Tibial nerve (tissue), 3 donors: ENCODE data around the gene ZBTB7C.

Experiments used
- POLR2A ChIP-seq, 2 donors: fragments of 450-650 bp; IDR thresholded peaks; one replicate each; pipeline ENCODE4 v1.6.1; 2017; ENCODE audit warnings: antibody characterized with exemption in 2 of 2, mild to moderate bottlenecking in 2 of 2, moderate library complexity in 2 of 2
- TF ChIP-seq, protein P1 (sequence below), 5 experiments: fragments of 200-600 bp in 3 of 5; fragments of 450-650 bp in 2 of 5; sonication (generic) in 3 of 5; IDR thresholded peaks; one replicate each; pipeline ENCODE4 v1.5.1; 2016 to 2019; ENCODE audit warnings: antibody characterized with exemption in 5 of 5, mild to moderate bottlenecking in 3 of 5, moderate library complexity in 2 of 5

DNA sequence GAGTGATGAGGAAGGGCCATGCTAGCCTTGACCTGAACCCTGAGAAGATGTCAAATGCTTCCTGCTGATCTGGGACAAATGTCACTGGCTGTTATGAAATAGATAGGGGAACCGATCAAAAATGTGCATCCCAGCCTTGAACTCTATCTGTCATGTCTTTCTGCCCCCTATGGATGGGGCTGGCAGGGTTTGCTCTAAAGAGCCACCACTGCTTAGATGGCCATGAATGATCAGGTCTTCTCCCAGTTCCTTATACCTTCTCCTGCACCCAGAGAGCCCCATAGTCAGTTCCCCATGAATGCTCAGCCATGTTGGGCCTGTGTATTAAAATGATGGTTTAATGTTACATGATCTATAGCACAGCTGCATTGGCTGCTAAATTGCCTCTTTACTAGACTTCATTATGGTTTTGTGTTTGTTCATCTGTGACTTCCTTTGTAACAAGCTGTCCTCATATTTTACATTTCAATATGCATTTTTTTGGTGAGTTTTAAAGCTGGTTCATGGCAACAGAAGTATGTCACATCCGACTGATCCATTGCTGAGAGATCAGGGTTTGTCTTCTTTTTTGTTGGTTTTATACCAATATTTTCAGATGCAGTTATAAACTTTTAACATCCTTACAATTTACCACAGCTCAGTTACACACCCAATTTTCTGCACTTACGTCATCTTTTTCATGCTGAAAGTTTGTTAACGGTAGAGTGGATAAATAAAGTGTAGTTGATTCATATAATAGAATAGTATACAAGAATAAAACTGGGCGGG, 422.4 kb downstream of the ZBTB7C start:
- TF ChIP-seq, protein P1, sequence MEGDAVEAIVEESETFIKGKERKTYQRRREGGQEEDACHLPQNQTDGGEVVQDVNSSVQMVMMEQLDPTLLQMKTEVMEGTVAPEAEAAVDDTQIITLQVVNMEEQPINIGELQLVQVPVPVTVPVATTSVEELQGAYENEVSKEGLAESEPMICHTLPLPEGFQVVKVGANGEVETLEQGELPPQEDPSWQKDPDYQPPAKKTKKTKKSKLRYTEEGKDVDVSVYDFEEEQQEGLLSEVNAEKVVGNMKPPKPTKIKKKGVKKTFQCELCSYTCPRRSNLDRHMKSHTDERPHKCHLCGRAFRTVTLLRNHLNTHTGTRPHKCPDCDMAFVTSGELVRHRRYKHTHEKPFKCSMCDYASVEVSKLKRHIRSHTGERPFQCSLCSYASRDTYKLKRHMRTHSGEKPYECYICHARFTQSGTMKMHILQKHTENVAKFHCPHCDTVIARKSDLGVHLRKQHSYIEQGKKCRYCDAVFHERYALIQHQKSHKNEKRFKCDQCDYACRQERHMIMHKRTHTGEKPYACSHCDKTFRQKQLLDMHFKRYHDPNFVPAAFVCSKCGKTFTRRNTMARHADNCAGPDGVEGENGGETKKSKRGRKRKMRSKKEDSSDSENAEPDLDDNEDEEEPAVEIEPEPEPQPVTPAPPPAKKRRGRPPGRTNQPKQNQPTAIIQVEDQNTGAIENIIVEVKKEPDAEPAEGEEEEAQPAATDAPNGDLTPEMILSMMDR (IDR thresholded peaks at IDR 0.05) = no peak
- no peak for TF ChIP-seq POLR2A (IDR thresholded peaks at IDR 0.05)
